Astrocyte (in vitro differentiated cells and primary cell): ENCODE measurements around the gene ZNF615. TPM values are rescaled to one million over a fixed set of nuclear protein-coding genes. Genes with fewer than 3 reads are reported as not detected.

Source experiments
- DNase-seq: peaks from one replicate; pipeline ENCODE4 v3.0.0-alpha.2; 2010; ENCODE audit warnings: low read depth
- FAIRE-seq: peaks from 2 replicates; lab custom pipeline; 2011; peaks lifted over from hg19 to GRCh38; lab: Jason Lieb, UNC
- H2AFZ ChIP-seq: 2 replicates; pipeline ENCODE4 v1.6.0; 2012; ENCODE audit warnings: low read depth, low read length, inconsistent platforms
- H3K27ac ChIP-seq: 2 replicates; pipeline ENCODE4 v1.5.1; 2011; ENCODE audit warnings: low read depth, low read length, inconsistent platforms
- H3K27me3 ChIP-seq: 2 replicates; pipeline ENCODE4 v1.6.0; 2011; ENCODE audit warnings: low read length, inconsistent platforms; ENCODE audit not compliant: insufficient read depth
- H3K36me3 ChIP-seq: 2 replicates; pipeline ENCODE4 v1.5.1; 2011; ENCODE audit warnings: low read length, inconsistent platforms; ENCODE audit not compliant: insufficient read depth
- H3K4me1 ChIP-seq: 2 replicates; pipeline ENCODE4 v1.5.1; 2011; ENCODE audit warnings: low read length, inconsistent platforms; ENCODE audit not compliant: insufficient read depth
- H3K4me2 ChIP-seq: 2 replicates; pipeline ENCODE4 v1.6.0; 2012; ENCODE audit warnings: low read length, inconsistent platforms
- H3K4me3 ChIP-seq: 2 replicates; pipeline ENCODE4 v1.5.1; 2011; ENCODE audit warnings: low read depth, mild to moderate bottlenecking, low read length, inconsistent platforms; ENCODE audit not compliant: insufficient read depth
- H3K79me2 ChIP-seq: 2 replicates; pipeline ENCODE4 v1.6.0; 2012; ENCODE audit warnings: mild to moderate bottlenecking, low read length, inconsistent platforms; ENCODE audit not compliant: insufficient read depth
- H3K9ac ChIP-seq: 2 replicates; pipeline ENCODE4 v1.6.0; 2012; ENCODE audit warnings: mild to moderate bottlenecking, low read length, inconsistent platforms
- H3K9me3 ChIP-seq: 2 replicates; pipeline ENCODE4 v1.5.1; 2012; ENCODE audit warnings: low read depth, mild to moderate bottlenecking, low read length, inconsistent platforms; ENCODE audit not compliant: insufficient read depth
- H4K20me1 ChIP-seq: 2 replicates; pipeline ENCODE4 v1.6.0; 2012; ENCODE audit warnings: low read length, inconsistent platforms; ENCODE audit not compliant: insufficient read depth
- H3K27ac Mint-ChIP-seq: one replicate; pipeline ENCODE4 v1.8.0; 2021; ENCODE audit warnings: mild to moderate bottlenecking, mixed read lengths; ENCODE audit not compliant: unreplicated experiment
- H3K27me3 Mint-ChIP-seq: one replicate; pipeline ENCODE4 v1.8.0; 2021; ENCODE audit warnings: low read depth, mixed read lengths; ENCODE audit not compliant: unreplicated experiment
- H3K36me3 Mint-ChIP-seq: one replicate; pipeline ENCODE4 v1.8.0; 2021; ENCODE audit warnings: low read depth, mixed read lengths; ENCODE audit not compliant: unreplicated experiment
- H3K4me1 Mint-ChIP-seq: one replicate; pipeline ENCODE4 v1.8.0; 2021; ENCODE audit warnings: low read depth, mixed read lengths; ENCODE audit not compliant: unreplicated experiment
- H3K4me3 Mint-ChIP-seq: one replicate; pipeline ENCODE4 v1.8.0; 2021; ENCODE audit warnings: mild to moderate bottlenecking, moderate library complexity, mixed read lengths; ENCODE audit not compliant: unreplicated experiment
- H3K9me3 Mint-ChIP-seq: one replicate; pipeline ENCODE4 v1.8.0; 2021; ENCODE audit warnings: mild to moderate bottlenecking, mixed read lengths; ENCODE audit not compliant: unreplicated experiment
- CTCF ChIP-seq: IDR thresholded peaks from 2 replicates; pipeline ENCODE4 v1.5.1; 2011; ENCODE audit warnings: low read depth, mild to moderate bottlenecking, inconsistent platforms, low read length, moderate library complexity; ENCODE audit not compliant: insufficient read depth
- EZH2 ChIP-seq: IDR thresholded peaks from 2 replicates; pipeline ENCODE4 v1.6.1; 2012; ENCODE audit warnings: mild to moderate bottlenecking, low read length, inconsistent platforms; ENCODE audit not compliant: insufficient read depth
- total RNA-seq: library from RNA; stranded (reverse); gene quantifications from 2 replicates; pipeline ENCODE4 v1.2.1, GENCODE V29; 2021

Gene ZNF615
- total RNA-seq, 1 donor from 2014 or later: 4.7 TPM

GRCh38 chr19:52022193-52022592 is 14.2 kb upstream of the ZNF615 start:
- H3K4me2 ChIP-seq: no peak overlapping the region
- Mint-ChIP-seq H3K36me3 (peaks cover 69% of the 10 kb centered on the region), H3K4me3 (no peak overlapping the region), H3K27me3 (no peaks in the 10 kb centered on the region), H3K4me1 (peaks cover 7% of the 10 kb centered on the region), H3K9me3 (peaks cover 19% of the 10 kb centered on the region), H3K27ac (no peak overlapping the region)
- no peak overlapping the region for H2AFZ ChIP-seq
- DNase-seq (no peak), FAIRE-seq (no peak)
- H4K20me1 ChIP-seq: no peaks in the 10 kb centered on the region
- H3K36me3 ChIP-seq: peaks cover 47% of the 10 kb centered on the region
- no peaks in the 10 kb centered on the region for H3K4me1 ChIP-seq
- TF ChIP-seq CTCF (no peak), EZH2 (no peak)
- H3K79me2 ChIP-seq: peaks cover 28% of the 10 kb centered on the region
- H3K4me3 ChIP-seq: no peak overlapping the region
- no peak overlapping the region for H3K9ac ChIP-seq
- peaks cover 15% of the 10 kb centered on the region for H3K9me3 ChIP-seq
- H3K27ac ChIP-seq: no peak overlapping the region
- no peaks in the 10 kb centered on the region for H3K27me3 ChIP-seq

- peaks cover 23% of the 10 kb centered on the region for H3K9me3 Mint-ChIP-seq
Measured at GRCh38 chr19:52020506-52020905, 12.5 kb upstream of the ZNF615 start.

More at GRCh38 chr19:52020506-52020905, 12.5 kb upstream of the ZNF615 start:
- no peak overlapping the region for H3K27ac ChIP-seq
- Mint-ChIP-seq H3K4me1 (peaks cover 3% of the 10 kb centered on the region), H3K4me3 (no peak overlapping the region), H3K27me3 (no peaks in the 10 kb centered on the region), H3K36me3 (peaks cover 83% of the 10 kb centered on the region), H3K27ac (no peak overlapping the region)
- no peak overlapping the region for H2AFZ ChIP-seq
- DNase-seq (no peak), FAIRE-seq (no peak)
- peaks cover 59% of the 10 kb centered on the region for H3K36me3 ChIP-seq
- peaks cover 28% of the 10 kb centered on the region for H3K9me3 ChIP-seq
- no peak overlapping the region for H3K4me3 ChIP-seq
- H4K20me1 ChIP-seq: no peaks in the 10 kb centered on the region
- no peak overlapping the region for H3K4me2 ChIP-seq
- H3K4me1 ChIP-seq: no peaks in the 10 kb centered on the region
- no peaks in the 10 kb centered on the region for H3K27me3 ChIP-seq
- TF ChIP-seq CTCF (no peak), EZH2 (no peak)
- peaks cover 17% of the 10 kb centered on the region for H3K79me2 ChIP-seq
- no peak overlapping the region for H3K9ac ChIP-seq
